ENCODE results near the gene RAD51D.
"Not testable (repeated sequence)": the region's sequence is repeated elsewhere in the genome, so short reads cannot be mapped to it uniquely, and the experiment has no call there.

DNA sequence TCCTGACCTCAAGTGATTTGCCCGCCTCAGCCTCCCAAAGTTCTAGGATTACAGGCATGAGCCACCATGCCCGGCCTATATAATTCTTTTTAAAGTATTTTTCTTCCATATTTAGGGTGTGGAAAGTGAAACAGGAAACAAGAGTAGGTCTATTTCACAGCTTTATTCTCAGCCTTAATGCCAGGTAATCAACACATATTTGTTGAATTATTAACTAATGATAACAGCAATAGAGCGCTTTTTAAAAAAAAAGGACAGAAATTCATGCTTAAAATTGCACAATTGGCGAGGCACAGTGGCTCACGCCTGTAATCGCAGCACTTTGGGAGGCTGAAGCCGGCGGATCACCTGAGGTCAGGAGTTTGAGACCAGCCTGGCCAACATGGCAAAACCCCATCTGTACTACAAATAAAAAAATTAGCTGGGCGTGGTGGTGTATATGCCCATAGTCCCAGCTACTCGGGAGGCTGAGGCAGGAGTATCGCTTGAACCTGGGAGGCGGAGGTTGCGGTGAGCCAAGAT lies 74.1 kb downstream of the RAD51D start:
- TF ChIP-seq POLR2A (IDR thresholded peaks at IDR 0.05): not testable (repeated sequence)
- TF ChIP-seq, protein P1, sequence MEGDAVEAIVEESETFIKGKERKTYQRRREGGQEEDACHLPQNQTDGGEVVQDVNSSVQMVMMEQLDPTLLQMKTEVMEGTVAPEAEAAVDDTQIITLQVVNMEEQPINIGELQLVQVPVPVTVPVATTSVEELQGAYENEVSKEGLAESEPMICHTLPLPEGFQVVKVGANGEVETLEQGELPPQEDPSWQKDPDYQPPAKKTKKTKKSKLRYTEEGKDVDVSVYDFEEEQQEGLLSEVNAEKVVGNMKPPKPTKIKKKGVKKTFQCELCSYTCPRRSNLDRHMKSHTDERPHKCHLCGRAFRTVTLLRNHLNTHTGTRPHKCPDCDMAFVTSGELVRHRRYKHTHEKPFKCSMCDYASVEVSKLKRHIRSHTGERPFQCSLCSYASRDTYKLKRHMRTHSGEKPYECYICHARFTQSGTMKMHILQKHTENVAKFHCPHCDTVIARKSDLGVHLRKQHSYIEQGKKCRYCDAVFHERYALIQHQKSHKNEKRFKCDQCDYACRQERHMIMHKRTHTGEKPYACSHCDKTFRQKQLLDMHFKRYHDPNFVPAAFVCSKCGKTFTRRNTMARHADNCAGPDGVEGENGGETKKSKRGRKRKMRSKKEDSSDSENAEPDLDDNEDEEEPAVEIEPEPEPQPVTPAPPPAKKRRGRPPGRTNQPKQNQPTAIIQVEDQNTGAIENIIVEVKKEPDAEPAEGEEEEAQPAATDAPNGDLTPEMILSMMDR (IDR thresholded peaks at IDR 0.05): not testable (repeated sequence)
